Panc1 (cell line): ENCODE measurements around the gene WAPL. TPM values are rescaled to one million over a fixed set of nuclear protein-coding genes. Genes with fewer than 3 reads are reported as not detected.

Source experiments
- ATAC-seq: fragments of 200-7000 bp; cut with Tn5 transposase; 2 replicates; pipeline ENCODE4 v1.9.1; 2020; ENCODE audit warnings: mild to moderate bottlenecking, moderate library complexity
- BruUV-seq: library from RNA; stranded (reverse); fragments of 400-500 nt; replicated peaks from 2 replicates; lab custom pipeline; 2021; lab: Mats Ljungman, UMichigan
- CTCF ChIA-PET: fragments of 300-600 bp; sonication (Branson Sonifier 250); formaldehyde crosslinking; loops from one replicate; lab custom pipeline; 2022; ENCODE audit warnings: antibody characterized with exemption; lab: Charles Lee
- POLR2A ChIA-PET: fragments of 300-600 bp; sonication (Branson Sonifier 250); formaldehyde crosslinking; loops from one replicate; lab custom pipeline; 2022; ENCODE audit warnings: antibody characterized with exemption; lab: Charles Lee
- DNase-seq: peaks from one replicate; pipeline ENCODE4 v3.0.0-alpha.2; 2010; ENCODE audit warnings: low read depth, low spot score
- H3K27ac ChIP-seq: 2 replicates; pipeline ENCODE4 v1.5.1; 2011; ENCODE audit warnings: mild to moderate bottlenecking, low read length, inconsistent platforms
- H3K27me3 ChIP-seq: fragments of 200-500 bp; sonication (Bioruptor generic); 2 replicates; pipeline ENCODE4 v1.6.0; 2014; ENCODE audit warnings: low read length, inconsistent platforms; ENCODE audit not compliant: control insufficient read depth, insufficient read depth
- H3K36me3 ChIP-seq: fragments of 200-500 bp; sonication (Bioruptor generic); 2 replicates; pipeline ENCODE4 v1.5.1; 2014; ENCODE audit warnings: inconsistent platforms, mild to moderate bottlenecking, low read length, moderate library complexity; ENCODE audit not compliant: control insufficient read depth, insufficient read depth
- H3K4me1 ChIP-seq: 2 replicates; pipeline ENCODE4 v1.5.1; 2011; ENCODE audit warnings: inconsistent platforms, mild to moderate bottlenecking, low read length, moderate library complexity; ENCODE audit not compliant: control insufficient read depth, insufficient read depth
- H3K4me3 ChIP-seq, 2 experiments: 2 replicates each; pipeline ENCODE4 v1.5.1; 2011 to 2012; ENCODE audit warnings: low read depth in 2 of 2, low read length in 2 of 2, mild to moderate bottlenecking in 2 of 2, inconsistent platforms in 1 of 2, moderate library complexity in 1 of 2
- H3K9me3 ChIP-seq: fragments of 200-500 bp; sonication (Bioruptor generic); 2 replicates; pipeline ENCODE4 v1.5.1; 2014; ENCODE audit warnings: low read depth, mild to moderate bottlenecking, inconsistent platforms, low read length, moderate library complexity; ENCODE audit not compliant: control insufficient read depth, insufficient read depth
- POLR2AphosphoS5 ChIP-seq: IDR thresholded peaks from 2 replicates; pipeline ENCODE4 v1.6.1; 2012; ENCODE audit warnings: mild to moderate bottlenecking, low read depth, low read length, moderate library complexity
- SIN3A ChIP-seq: IDR thresholded peaks from 2 replicates; pipeline ENCODE4 v1.6.1; 2012; ENCODE audit warnings: low read depth, mild to moderate bottlenecking, low read length, moderate library complexity, borderline replicate concordance; ENCODE audit not compliant: insufficient read depth
- TCF7L2 ChIP-seq: IDR thresholded peaks from 2 replicates; pipeline ENCODE4 v1.6.1; 2011; ENCODE audit warnings: mild to moderate bottlenecking, low read depth, low read length, inconsistent platforms
- in situ Hi-C: cut with HindIII; loops from 2 replicates; pipeline ENCODE4 v1.10.0; 2016; ENCODE audit warnings: low sequenced_read_pairs, low pct_unique_long_range_greater_than_20kb
- intact Hi-C: fragments of 100-400 bp; cut with micrococcal nuclease; formaldehyde crosslinking; loops from one replicate; pipeline ENCODE4 v1.10.0; 2022; ENCODE audit not compliant: unreplicated experiment
- total RNA-seq: library from RNA; stranded (reverse); gene quantifications from one replicate; pipeline ENCODE4 v1.2.1, GENCODE V29; 2021; ENCODE audit not compliant: unreplicated experiment
- TF ChIP-seq, protein P1 (sequence below), 2 experiments: IDR thresholded peaks; 2 replicates each; pipeline ENCODE4 v1.6.1; 2011 to 2012; ENCODE audit warnings: low read depth in 2 of 2, control low read depth in 1 of 2, low read length in 1 of 2, mild to moderate bottlenecking in 1 of 2, moderate library complexity in 1 of 2; ENCODE audit not compliant: insufficient read depth in 1 of 2
- TF ChIP-seq, protein P2 (sequence below): fragments of 450-650 bp; IDR thresholded peaks from 2 replicates; pipeline ENCODE4 v1.5.1; 2017; ENCODE audit warnings: mild to moderate bottlenecking

The WAPL gene
- total RNA-seq, 1 experiment from 2014 or later: 56.2 TPM

DNA sequence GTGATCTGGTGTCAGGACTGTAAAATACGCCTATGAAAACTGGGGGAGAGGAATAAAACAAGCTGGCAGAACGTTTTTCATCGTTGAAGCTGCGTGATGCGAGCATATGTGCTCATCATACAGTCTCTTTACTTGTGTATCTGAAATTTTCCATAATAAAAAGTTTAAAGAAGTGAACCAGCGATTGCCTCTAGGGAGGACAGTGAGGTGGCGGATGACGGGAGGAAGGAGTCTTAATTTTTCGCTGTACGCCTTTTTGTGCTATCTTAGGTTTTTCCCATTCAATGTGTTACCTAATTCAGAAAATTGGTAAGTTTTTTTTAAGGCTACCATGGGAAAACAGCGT lies 891 bp upstream of the WAPL start:
- TSS peak; percentile 92 for BruUV-seq
- POLR2A ChIA-PET: interaction anchor here (0.6 to 0.7 kb wide), 3 partner anchors 12 to 125 kb away, joined by 3 to 10 read pairs (median 6); no protein-coding TSS in a partner anchor
- TF ChIP-seq, protein P1, sequence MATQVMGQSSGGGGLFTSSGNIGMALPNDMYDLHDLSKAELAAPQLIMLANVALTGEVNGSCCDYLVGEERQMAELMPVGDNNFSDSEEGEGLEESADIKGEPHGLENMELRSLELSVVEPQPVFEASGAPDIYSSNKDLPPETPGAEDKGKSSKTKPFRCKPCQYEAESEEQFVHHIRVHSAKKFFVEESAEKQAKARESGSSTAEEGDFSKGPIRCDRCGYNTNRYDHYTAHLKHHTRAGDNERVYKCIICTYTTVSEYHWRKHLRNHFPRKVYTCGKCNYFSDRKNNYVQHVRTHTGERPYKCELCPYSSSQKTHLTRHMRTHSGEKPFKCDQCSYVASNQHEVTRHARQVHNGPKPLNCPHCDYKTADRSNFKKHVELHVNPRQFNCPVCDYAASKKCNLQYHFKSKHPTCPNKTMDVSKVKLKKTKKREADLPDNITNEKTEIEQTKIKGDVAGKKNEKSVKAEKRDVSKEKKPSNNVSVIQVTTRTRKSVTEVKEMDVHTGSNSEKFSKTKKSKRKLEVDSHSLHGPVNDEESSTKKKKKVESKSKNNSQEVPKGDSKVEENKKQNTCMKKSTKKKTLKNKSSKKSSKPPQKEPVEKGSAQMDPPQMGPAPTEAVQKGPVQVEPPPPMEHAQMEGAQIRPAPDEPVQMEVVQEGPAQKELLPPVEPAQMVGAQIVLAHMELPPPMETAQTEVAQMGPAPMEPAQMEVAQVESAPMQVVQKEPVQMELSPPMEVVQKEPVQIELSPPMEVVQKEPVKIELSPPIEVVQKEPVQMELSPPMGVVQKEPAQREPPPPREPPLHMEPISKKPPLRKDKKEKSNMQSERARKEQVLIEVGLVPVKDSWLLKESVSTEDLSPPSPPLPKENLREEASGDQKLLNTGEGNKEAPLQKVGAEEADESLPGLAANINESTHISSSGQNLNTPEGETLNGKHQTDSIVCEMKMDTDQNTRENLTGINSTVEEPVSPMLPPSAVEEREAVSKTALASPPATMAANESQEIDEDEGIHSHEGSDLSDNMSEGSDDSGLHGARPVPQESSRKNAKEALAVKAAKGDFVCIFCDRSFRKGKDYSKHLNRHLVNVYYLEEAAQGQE (IDR thresholded peaks at IDR 0.05; ENCODE audit: insufficient read depth in 1 of 2, low read depth in 2 of 2, low read length in 1 of 2): no peak
- TF ChIP-seq, protein P2, sequence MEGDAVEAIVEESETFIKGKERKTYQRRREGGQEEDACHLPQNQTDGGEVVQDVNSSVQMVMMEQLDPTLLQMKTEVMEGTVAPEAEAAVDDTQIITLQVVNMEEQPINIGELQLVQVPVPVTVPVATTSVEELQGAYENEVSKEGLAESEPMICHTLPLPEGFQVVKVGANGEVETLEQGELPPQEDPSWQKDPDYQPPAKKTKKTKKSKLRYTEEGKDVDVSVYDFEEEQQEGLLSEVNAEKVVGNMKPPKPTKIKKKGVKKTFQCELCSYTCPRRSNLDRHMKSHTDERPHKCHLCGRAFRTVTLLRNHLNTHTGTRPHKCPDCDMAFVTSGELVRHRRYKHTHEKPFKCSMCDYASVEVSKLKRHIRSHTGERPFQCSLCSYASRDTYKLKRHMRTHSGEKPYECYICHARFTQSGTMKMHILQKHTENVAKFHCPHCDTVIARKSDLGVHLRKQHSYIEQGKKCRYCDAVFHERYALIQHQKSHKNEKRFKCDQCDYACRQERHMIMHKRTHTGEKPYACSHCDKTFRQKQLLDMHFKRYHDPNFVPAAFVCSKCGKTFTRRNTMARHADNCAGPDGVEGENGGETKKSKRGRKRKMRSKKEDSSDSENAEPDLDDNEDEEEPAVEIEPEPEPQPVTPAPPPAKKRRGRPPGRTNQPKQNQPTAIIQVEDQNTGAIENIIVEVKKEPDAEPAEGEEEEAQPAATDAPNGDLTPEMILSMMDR: no peak
- TF ChIP-seq POLR2AphosphoS5: no peak
- no peak for TF ChIP-seq TCF7L2
- no peak for TF ChIP-seq SIN3A

DNA sequence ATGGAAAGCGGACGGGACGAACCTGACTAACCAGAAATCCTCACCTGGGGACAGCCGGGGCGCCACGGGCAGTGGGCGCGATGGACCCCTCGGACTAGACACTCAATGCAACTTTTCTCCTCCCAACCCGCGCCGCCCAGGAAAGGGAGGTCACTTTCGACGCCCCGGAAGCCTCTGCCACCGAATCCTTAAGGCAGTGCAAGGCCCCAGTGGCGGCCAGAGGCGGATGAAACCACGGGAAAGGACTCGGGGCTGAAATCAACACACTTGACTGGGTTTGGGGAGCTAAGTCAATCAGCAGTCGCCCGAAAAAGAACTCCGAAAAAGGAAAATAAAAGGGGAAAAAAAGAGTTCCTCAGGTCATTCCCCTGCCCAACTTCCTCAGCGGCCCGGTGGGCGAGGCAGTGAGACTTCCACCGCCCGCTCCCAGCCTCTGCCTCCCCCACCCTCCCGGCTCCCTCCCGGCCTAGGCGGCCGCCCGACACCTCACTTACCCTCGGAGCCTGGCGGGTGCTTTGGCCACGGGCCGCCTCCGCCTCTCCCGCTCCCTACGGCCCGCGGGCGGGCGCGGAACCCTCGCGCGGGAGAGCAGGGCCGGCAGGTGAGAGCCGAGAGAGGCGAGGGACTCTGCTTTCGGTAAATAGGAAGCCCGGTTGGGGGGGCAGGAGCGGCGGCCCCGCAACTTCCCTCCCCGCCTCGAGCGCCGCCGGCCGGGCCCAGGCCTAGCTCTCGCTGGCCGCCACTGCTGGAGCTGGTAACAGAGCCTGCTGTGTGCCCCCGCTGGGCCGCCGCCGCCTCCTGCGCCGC lies 518 bp downstream of the WAPL start:
- BruUV-seq: no TSS peak
- H3K4me3 ChIP-seq: peak overlapping the region; percentile 72 to 76
- H3K9me3 ChIP-seq: no peaks in the 10 kb centered on the region
- ATAC-seq (peak; percentile 60), DNase-seq (no peak)
- H3K27ac ChIP-seq: peak overlapping the region; percentile 92
- intact Hi-C loops (loop anchor here (5.0 kb wide), 1 partner anchor 66 kb away; no protein-coding TSS in a partner anchor), in situ Hi-C loops (no loop called here)
- H3K27me3 ChIP-seq: no peaks in the 10 kb centered on the region
- TF ChIP-seq, protein P1 (IDR thresholded peaks at IDR 0.05; ENCODE audit: insufficient read depth in 1 of 2, low read depth in 2 of 2, low read length in 1 of 2): no peak
- TF ChIP-seq TCF7L2 (no peak), POLR2AphosphoS5 (peak; percentile 84), SIN3A (0 out of 2 replicates have a peak, but pooled peaks have one; percentile 44)
- TF ChIP-seq, protein P2: no peak
- CTCF ChIA-PET: interaction anchor here (0.6 kb wide), 1 partner anchor 180 kb away, joined by 7 read pairs; no protein-coding TSS in a partner anchor
- peaks cover 39% of the 10 kb centered on the region for H3K4me1 ChIP-seq
- POLR2A ChIA-PET: interaction anchor here (0.6 kb wide), 1 partner anchor 90 kb away, joined by 3 read pairs; no protein-coding TSS in a partner anchor
- peaks cover 23% of the 10 kb centered on the region for H3K36me3 ChIP-seq

More for the DNA sequence above, 891 bp upstream of the WAPL start:
- H3K4me3 ChIP-seq: peak overlapping the region; percentile 72 to 76
- no peaks in the 10 kb centered on the region for H3K9me3 ChIP-seq
- peak overlapping the region; percentile 93 for H3K27ac ChIP-seq
- CTCF ChIA-PET: no interaction called here
- DNase-seq: no peak
- H3K36me3 ChIP-seq: peaks cover 12% of the 10 kb centered on the region
- H3K4me1 ChIP-seq: peaks cover 39% of the 10 kb centered on the region
- ATAC-seq: no peak
- no peaks in the 10 kb centered on the region for H3K27me3 ChIP-seq
- intact Hi-C loops (loop anchor here (5.0 kb wide), 1 partner anchor 65 kb away; no protein-coding TSS in a partner anchor), in situ Hi-C loops (no loop called here)
